ENCODE measurements around the gene POU4F2. TPM values are rescaled to one million over a fixed set of nuclear protein-coding genes. Genes with fewer than 3 reads are reported as not detected.
"Not testable (repeated sequence)": the region's sequence is repeated elsewhere in the genome, so short reads cannot be mapped to it uniquely, and the experiment has no call there.

POU4F2 gene
- total RNA-seq, 1 donor from 2014 or later = not detected

DNA sequence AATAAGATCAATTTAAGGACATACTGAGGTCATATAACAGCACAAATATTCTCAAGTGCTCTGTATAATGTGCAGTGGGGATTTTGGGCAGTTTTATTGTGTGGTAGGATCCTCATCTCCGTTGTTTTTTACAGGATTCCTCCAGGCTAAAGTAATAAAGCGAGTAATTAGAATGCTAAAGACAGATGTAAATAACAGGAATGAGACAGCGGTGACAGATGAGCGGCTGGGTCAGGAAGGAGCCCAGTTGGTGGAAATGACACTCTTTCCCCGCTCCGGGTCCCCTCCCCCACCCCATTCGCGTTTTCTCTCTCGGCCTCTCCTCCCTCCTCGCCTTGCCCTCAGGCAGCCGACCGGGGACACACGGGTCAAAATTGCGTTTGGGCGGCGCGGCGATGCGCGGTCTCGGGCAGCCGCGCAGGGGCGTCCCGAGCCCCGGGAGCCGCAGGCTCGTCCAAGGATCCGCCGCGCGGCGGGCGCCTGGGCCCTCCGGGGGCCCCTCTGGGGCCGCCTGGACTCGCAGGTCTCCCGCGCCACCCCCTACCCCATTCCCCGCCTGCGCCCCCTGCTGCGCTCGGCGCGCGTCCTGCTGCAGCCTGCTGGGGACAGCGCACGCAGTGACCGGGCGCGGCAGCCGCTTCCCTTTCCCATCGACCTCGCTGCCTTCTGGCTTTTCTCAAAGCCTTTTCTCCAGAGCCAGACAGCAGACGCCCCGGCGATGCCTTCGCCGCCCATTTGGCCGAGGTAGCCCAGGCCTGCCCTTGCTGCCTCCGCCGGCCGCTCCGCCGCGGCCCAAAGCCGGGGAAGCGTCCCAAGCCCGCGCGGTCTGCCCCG lies 16.2 kb downstream of the POU4F2 start:
- DNase-seq (ENCODE audit: low read depth in 2 of 2) = peak in 1 of 2 donors; percentile 43

DNA sequence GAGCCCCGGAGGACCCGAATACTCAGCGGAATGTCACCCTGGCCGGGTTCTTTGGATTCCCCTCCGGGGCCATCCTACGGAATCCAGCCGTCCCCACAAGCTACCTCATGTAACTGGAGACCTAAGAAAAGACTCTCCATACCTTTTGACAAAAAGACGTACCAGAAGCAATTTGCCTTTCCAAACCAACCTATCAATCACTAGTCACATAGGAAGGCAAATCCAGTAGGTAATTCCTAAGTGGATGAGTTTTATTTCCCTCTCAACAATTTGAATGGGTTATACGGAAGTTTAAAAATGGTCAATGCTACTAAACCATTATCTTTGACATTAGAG lies 16.8 kb downstream of the POU4F2 start:
- no peak for DNase-seq (ENCODE audit: low read depth in 2 of 2)

DNA sequence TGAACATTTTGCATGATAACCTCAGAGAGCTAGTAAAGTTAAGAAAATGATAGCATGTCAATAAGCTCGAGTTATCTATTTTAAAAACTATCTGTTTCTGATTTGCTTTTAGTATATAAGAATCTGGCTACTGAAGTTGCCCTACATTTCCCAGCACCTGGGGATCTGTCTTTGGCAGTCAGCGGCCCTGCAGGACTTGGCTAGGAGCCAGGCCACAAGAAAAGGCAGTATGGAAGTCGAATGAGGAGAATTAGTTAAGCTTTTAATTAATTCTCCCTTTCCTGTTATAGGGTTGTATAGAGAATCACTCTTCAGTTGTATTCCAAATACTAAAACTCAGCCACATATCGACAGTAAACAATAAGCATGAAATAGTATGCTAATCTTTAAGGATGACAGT lies 22.7 kb downstream of the POU4F2 start:
- DNase-seq (ENCODE audit: low read depth in 2 of 2) = no peak

DNA sequence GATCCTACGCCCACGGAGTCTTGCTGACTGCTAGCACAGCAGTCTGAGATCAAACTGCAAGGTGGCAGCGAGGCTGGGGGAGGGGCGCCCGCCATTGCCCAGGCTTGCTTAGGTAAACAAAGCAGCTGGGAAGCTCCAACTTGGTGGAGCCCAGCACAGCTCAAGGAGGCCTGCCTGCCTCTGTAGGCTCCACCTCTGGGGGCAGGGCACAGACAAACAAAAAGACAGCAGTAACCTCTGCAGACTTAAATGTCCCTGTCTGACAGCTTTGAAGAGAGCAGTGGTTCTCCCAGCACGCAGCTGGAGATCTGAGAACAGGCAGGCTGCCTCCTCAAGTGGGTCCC lies 25.2 kb downstream of the POU4F2 start:
- not testable (repeated sequence) for DNase-seq (ENCODE audit: low read depth in 2 of 2)

DNA sequence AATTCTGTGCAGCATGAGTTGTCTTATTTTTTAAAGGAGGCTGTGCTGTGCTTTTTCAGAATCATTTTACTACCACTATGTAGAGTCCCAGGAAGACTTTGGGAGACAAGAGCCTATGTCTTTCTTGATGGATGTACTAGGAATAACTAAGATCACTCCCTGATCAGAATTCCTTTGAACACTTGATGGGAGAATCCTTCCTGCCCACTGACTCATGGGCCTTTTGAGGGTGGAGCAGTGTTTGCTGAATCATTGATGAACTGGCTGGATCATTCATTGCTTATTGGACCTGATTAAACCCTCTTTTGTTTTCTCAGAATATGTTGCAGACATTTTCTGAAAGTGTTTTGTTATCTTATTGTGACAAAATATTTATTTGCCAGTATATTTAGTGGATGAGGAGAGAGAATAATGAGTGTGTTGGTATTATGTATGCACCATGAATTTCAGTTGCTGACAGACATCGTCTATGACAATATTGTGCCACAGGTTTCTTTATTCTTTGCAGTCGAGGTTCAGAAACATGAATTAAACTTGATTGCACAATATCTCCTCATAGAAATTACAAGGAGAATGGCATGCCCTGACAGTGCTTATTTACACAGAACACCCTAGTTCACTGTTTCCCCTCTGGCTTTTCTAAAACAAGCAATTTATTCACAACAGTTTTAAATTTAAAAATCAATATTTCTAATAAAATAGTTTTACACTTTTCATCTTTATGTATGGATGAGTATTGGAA lies 36.3 kb downstream of the POU4F2 start:
- DNase-seq (ENCODE audit: low read depth in 2 of 2) = no peak

Other genes starting within 250 kb of the POU4F2 start
- 7.0 and 7.3 TPM in 2 replicates for gene SLC10A7, start 117.0 kb upstream of the POU4F2 start, total RNA-seq